HL-60 (cell line): ENCODE measurements around the gene CLDN2.
"Not testable (repeated sequence)": the region's sequence is repeated elsewhere in the genome, so short reads cannot be mapped to it uniquely, and the experiment has no call there.

Experiments used
- DNase-seq, 2 experiments: peaks; one replicate each; pipeline ENCODE4 v3.0.0-alpha.2; 2010 to 2020; ENCODE audit warnings: low read depth in 1 of 2, low spot score in 1 of 2
- H3K27ac ChIP-seq: fragments of 250-450 bp; sonication (Bioruptor Pico); replicated peaks from 2 replicates; pipeline ENCODE4 v1.5.1; 2020; ENCODE audit warnings: mild to moderate bottlenecking, moderate library complexity
- H3K27me3 ChIP-seq: fragments of 250-450 bp; sonication (Bioruptor Pico); 2 replicates; pipeline ENCODE4 v1.5.1; 2021; ENCODE audit warnings: mild to moderate bottlenecking, moderate library complexity; ENCODE audit not compliant: insufficient read depth, poor library complexity, severe bottlenecking
- H3K4me3 ChIP-seq: replicated peaks from 2 replicates; pipeline ENCODE4 v1.5.1; 2011; ENCODE audit warnings: mild to moderate bottlenecking, control low read depth, low read length; ENCODE audit not compliant: insufficient read depth
- CTCF ChIP-seq: IDR thresholded peaks from one replicate; pipeline ENCODE4 v1.5.1; 2011; ENCODE audit warnings: low read length, control low read depth, inconsistent platforms; ENCODE audit not compliant: insufficient read depth
- GABPA ChIP-seq: IDR thresholded peaks from 2 replicates; pipeline ENCODE4 v1.6.1; 2012; ENCODE audit warnings: low read depth
- POLR2AphosphoS5 ChIP-seq: IDR thresholded peaks from 2 replicates; pipeline ENCODE4 v1.6.1; 2012; ENCODE audit warnings: low read depth
- REST ChIP-seq: IDR thresholded peaks from 2 replicates; pipeline ENCODE4 v1.6.1; 2012; ENCODE audit warnings: low read depth; ENCODE audit not compliant: insufficient replicate concordance
- SPI1 ChIP-seq: IDR thresholded peaks from 2 replicates; pipeline ENCODE4 v1.6.1; 2012; ENCODE audit warnings: low read depth, mild to moderate bottlenecking, borderline replicate concordance
- long read RNA-seq: library from polyadenylated mRNA; unstranded; transcript quantifications from one replicate; pipeline ENCODE4 v2.0.0, GENCODE V29; 2020

CLDN2 gene
- long read RNA-seq, result 0 reads

- TF ChIP-seq CTCF, result no peak
- TF ChIP-seq POLR2AphosphoS5, result no peak
- TF ChIP-seq GABPA, result no peak
- no peak for TF ChIP-seq REST
- TF ChIP-seq SPI1, result no peak
- no peak for DNase-seq
- H3K27me3 ChIP-seq, result no peaks in the 10 kb centered on the region
- no peak within 1 kb of the TSS for H3K4me3 ChIP-seq
- no peak within 1 kb of the TSS for H3K27ac ChIP-seq
Observed at GRCh38 chrX:106919932-106920452, at the start of gene CLDN2. TSS of gene CLDN2 (plus strand) at chrX:106920402. CDS start at chrX:106928229, 7,827 bp downstream.

- not testable (repeated sequence) for H3K27me3 ChIP-seq, H3K27ac ChIP-seq, H3K4me3 ChIP-seq, DNase-seq
Observed at GRCh38 chrX:106872796-106873195, 47.4 kb upstream of the CLDN2 start.

- no peak overlapping the region for H3K27ac ChIP-seq
- peak in 1 of 2 experiments; percentile 5 for DNase-seq
- H3K27me3 ChIP-seq, result no peaks in the 10 kb centered on the region
- TF ChIP-seq POLR2AphosphoS5, result no peak
- no peak for TF ChIP-seq REST
- TF ChIP-seq SPI1, result no peak
- no peak for TF ChIP-seq GABPA
- peak; percentile 21 for TF ChIP-seq CTCF
- no peak overlapping the region for H3K4me3 ChIP-seq
Observed at GRCh38 chrX:106874075-106874474, 46.1 kb upstream of the CLDN2 start.

GRCh38 chrX:106875151-106875550 lies 45.1 kb upstream of the CLDN2 start:
- H3K27me3 ChIP-seq, result no peaks in the 10 kb centered on the region

More at GRCh38 chrX:106875151-106875550, 45.1 kb upstream of the CLDN2 start:
- H3K4me3 ChIP-seq, result no peak overlapping the region
- DNase-seq, result no peak
- TF ChIP-seq REST (no peak), GABPA (no peak), CTCF (no peak), POLR2AphosphoS5 (no peak), SPI1 (no peak)
- no peak overlapping the region for H3K27ac ChIP-seq
